HG02973 (cell line): ENCODE results near the gene ANKLE1.
"Not testable (repeated sequence)": the region's sequence is repeated elsewhere in the genome, so short reads cannot be mapped to it uniquely, and the experiment has no call there.

Source experiments
- ATAC-seq: cut with Tn5 transposase; IDR thresholded peaks from one replicate; pipeline ENCODE4 v1.9.1; 2021; ENCODE audit warnings: moderate library complexity; ENCODE audit not compliant: unreplicated experiment

Gene ANKLE1

GRCh38 chr19:17246681-17247425, 34.8 kb upstream of the ANKLE1 start:
- no peak for ATAC-seq

GRCh38 chr19:17248011-17248776, 33.5 kb upstream of the ANKLE1 start:
- ATAC-seq, result no peak

- no peak for ATAC-seq
These were observed 31.7 kb upstream of the ANKLE1 start for GRCh38 chr19:17249887-17250548.

DNA sequence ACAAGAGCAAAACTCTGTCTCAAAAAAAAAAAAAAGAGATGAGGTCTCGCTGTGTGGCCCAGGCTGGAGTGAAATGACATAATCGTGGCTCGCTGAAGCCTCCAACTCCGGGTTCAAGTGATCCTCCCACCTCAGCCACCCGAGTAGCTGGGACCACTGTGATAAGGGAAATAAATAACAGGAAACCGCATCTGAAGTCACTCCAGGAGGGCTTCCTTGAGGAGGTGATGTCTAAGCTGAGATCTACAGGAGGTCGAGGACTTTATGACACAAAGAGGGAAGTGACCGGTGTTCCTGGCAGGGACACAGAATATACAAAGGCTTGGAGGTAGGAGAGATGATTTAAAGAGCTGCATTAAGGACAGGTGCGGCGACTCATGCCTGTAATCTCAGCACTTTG, 27.1 kb upstream of the ANKLE1 start:
- no peak for ATAC-seq

DNA sequence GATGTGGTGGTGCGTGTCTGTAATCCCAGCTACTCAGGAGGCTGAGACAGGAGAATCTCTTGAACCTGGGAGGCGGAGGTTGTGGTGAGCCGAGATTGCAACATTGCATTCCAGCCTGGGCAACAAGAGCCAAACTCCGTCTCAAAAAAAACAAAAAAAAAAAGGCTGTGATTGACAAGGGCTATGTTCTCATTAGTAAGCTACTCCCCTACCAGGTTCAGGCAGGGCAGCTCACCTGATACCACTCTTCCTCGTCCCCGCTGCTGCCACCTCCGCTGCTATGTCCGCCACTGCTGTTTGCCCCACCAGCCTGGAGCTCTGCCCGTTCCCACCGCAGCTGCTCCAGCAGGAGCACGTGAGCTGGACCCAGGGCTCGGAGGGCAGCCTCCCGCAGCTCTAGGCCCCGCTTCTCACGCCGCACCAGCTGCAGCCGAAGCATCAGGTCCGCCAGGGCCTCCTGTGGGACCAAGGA, 26.5 kb upstream of the ANKLE1 start:
- no peak for ATAC-seq

- ATAC-seq, result no peak
These were observed 25.6 kb upstream of the ANKLE1 start for GRCh38 chr19:17256130-17256529.

GRCh38 chr19:17259118-17259780, 22.5 kb upstream of the ANKLE1 start:
- no peak for ATAC-seq

- no peak for ATAC-seq
These were observed 21.8 kb upstream of the ANKLE1 start for GRCh38 chr19:17259934-17260333.

- peak; percentile 73 for ATAC-seq
These were observed 20.8 kb upstream of the ANKLE1 start for GRCh38 chr19:17260842-17261325.

- ATAC-seq, result no peak
These were observed 19.1 kb upstream of the ANKLE1 start for GRCh38 chr19:17262557-17262956.

- no peak for ATAC-seq
These were observed 17.7 kb upstream of the ANKLE1 start for GRCh38 chr19:17263712-17264640.

GRCh38 chr19:17264641-17264979, 17.1 kb upstream of the ANKLE1 start, which contains the start of gene USHBP1:
TSS of gene USHBP1 (minus strand) at chr19:17264745. CDS start at chr19:17264299, 446 bp downstream.
- ATAC-seq, result no peak

- no peak for ATAC-seq
These were observed 15.7 kb upstream of the ANKLE1 start for GRCh38 chr19:17266026-17266425.

GRCh38 chr19:17266589-17266974, 15.1 kb upstream of the ANKLE1 start:
- peak; percentile 3 for ATAC-seq

DNA sequence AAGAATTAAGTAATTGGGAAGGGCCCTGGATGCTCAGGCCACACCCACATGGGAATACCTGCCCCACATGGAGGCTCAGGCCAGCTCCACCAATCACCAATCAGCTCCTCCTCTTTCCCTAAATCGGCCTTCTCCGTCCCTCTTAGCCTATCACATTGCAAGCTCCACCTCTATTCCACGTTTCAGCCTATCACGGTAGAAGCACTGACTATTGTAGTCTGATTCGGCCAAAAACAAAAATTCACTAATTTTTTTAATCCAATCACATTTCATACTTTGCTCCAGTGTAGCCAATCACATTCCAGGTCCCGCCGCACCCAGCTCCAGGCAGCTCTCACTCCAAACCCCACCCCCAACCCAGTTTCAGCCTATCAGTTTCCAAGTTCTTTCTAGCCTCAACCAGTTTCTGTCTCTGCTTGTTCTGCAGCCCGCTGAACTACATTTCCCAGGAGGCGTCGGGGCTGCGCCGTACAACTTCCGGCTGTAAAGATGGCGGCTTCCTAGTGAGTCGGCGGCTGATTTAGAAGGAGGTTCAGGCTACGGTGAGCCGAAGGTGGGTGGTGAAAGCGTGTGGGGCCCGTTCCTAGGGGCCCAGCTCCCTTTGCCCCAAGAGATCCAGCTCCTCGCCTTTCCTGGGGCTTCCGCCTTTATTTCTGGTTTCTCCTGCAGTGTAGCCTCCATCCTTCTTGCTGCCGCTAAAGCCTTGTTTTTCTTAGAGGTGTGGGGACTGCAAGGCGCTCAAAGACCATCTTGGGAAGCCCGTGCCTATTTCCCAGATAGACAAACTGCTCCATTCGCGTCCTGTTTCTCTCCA, 14.5 kb upstream of the ANKLE1 start, which contains the start of gene BABAM1:
Gene BABAM1, plus strand, starts transcription at position 469 of the 814 bp plus-strand sequence. CDS start 1,364 bp downstream, outside the sequence.
- peak; percentile 87 for ATAC-seq

DNA sequence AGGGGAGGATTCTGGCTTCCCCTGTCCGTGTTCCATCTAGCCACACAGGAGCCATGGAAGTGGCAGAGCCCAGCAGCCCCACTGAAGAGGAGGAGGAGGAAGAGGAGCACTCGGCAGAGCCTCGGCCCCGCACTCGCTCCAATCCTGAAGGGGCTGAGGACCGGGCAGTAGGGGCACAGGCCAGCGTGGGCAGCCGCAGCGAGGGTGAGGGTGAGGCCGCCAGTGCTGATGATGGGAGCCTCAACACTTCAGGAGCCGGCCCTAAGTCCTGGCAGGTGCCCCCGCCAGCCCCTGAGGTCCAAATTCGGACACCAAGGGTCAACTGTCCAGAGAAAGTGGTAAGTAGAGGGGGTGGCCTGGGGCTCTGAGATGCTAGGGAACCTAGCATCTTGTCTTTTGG, 12.9 kb upstream of the ANKLE1 start:
- no peak for ATAC-seq

DNA sequence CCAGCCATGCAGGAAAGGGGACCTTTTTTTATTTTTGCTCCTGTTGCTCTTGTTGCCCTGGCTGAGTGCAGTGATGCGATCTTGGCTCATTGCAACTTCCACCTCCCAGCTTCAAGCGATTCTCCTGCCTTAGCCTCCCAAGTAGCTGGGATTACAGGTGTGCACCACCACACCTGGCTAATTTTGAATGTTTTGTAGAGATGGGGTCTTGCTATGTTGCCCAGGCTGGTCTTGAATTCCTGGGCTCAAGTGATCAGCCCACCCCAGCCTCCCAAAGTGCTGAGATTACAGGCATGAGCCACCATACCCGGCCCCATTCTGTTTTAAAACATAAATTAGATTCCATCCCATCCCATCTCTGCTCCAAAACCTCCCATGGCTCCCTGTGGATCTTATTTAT, 6.8 kb upstream of the ANKLE1 start:
- ATAC-seq, result not testable (repeated sequence)

GRCh38 chr19:17275441-17276175, 6.1 kb upstream of the ANKLE1 start:
- ATAC-seq, result no peak
